Stimulated activated naive CD4-positive, alpha-beta T cell (primary cell): Measurements from ENCODE around the gene SENP1.

Experiments used
- DNase-seq, 6 experiments: peaks; one replicate each; lab custom pipeline; 2025; lab: John Stamatoyannopoulos, UW

Gene SENP1

DNA sequence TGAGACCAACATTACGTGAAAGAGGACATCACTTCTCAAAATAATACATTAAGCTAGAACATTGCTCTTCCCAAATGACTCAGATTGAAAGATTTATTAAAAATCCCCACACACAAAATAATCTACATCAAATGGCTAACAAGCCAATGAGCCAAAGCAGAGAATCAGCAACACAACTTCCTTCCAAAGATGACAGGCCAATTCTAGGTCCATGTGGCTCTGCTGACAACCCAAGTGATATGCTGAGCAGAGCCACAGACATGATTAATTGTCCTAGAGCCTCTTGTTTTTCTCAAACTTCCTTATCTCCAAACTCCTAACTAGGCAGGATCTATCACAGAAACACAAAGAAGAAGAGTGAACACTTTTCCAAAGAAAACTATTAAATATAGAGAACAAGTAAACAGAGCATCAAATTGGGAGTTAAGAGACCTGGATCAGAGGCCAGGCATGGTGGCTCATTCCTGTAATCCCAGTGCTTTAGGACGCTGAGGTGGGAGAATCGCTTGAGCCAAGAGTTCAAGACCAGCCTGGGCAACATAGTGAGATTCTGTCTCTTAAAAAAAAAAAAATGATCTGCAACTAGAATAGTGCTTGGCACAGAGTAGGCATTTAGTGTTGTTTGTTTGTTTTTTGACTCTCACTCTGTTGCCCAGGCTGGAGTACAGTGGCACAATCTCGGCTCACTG, 38.5 kb downstream of the SENP1 start:
- DNase-seq: no peak

DNA sequence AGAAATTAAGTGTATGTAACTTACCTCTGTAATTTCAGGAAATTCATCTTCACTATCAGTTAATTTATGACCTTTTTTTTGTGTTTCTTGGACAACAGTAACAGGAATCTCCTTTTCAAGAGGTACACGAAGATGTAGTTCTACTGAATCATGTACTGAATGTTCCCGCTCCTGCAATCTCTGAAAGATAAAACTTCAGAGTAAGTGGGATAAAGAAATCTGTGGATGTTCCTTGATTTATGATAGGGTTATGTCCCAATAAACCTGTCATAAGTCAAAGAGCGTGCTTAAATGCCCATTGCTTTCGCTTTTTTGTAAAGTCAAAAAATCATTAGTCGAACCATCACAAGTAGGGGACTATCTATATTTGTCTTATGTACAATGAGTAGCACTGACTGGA, 40.8 kb downstream of the SENP1 start:
- DNase-seq: no peak

DNA sequence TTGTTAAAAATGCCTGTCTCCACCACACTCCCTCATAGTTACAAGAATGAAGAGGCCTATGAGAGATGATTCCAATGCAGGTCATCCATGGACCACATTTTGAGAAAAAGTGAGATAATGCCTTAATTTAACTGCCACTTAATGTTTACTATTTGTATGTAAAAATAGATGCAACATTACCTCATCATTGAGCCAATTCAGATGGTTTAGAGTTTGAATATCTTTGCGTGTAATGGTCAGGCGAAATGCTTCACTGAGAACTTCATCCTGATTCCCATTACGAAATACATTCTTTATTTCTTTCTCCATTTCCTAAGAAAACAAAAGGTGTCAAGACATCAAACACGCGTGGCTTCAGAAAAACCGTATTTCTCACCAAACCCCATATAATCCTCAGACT, 42.3 kb downstream of the SENP1 start:
- no peak for DNase-seq

DNA sequence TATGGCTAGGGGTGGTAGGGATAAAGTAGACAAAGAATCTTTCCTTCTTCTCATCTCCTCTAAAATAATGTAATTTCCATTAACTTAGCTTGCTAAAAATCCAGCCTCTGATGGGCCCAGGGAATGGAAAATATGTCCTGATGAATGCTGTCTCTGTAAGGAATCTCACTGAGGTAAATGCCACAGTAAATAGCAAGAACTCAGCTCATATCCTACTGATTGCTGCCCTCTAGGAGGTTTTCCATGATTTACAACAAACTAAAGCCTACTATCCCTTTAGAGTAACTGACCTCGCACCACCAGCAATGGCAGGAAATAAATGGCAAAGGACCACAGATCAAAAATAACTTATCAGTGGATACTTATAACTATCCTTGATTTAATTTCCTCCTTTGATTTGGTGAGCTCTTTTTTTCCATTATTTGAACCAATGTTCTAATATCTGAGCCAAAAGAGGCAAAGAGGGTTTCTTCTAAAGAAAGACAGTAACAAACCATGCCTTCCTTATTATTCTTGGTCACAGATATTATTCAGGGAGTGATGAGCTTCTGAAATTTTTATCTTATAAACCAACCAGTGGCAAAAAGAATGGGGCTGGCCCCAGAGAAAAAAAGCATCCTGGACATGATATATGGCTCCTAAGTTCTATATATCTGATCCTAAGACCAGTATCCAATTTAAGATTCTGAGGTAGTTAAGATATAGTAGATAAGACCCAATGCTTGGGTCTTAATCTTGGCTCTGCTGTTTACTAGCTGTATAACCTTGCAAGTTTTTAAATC, 43.8 kb downstream of the SENP1 start:
- no peak for DNase-seq

DNA sequence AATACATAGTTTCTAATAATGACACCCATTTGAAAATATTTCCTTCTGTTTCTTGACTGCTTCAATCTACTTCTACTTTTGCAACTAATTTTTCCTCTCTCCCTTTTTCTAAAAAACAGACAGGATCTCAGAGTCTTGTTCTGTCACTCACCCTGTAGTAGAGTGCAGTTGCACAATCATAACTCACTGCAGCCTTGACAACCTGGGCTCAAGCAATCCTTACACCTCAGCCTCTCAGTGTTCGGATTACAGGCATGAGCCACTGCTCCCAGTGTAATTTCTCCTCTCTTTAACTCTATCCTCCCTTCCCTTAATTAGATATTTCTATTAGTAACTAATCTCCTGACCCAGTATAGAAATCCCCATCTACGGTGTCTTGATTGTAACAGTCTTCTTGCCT, 45.4 kb downstream of the SENP1 start:
- no peak for DNase-seq

DNA sequence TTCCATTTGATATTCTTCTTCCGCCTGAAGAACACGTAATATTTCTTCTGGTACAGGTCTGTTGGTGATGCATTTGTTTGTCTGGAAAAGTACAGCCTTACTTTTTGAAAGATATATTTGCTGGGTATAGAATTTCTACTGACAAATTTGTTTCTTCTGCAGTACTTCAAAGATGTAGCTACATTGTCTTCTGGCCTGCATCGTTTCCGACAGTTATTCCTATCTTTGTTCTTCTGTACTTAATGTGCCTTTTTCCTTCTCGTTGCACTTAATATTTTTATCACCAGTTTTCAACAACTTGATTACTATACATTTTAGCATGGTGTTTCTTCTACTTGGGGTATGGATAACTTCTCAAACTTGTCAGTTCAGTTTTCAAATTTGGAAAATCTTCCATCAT, 47.1 kb downstream of the SENP1 start:
- DNase-seq: no peak

DNA sequence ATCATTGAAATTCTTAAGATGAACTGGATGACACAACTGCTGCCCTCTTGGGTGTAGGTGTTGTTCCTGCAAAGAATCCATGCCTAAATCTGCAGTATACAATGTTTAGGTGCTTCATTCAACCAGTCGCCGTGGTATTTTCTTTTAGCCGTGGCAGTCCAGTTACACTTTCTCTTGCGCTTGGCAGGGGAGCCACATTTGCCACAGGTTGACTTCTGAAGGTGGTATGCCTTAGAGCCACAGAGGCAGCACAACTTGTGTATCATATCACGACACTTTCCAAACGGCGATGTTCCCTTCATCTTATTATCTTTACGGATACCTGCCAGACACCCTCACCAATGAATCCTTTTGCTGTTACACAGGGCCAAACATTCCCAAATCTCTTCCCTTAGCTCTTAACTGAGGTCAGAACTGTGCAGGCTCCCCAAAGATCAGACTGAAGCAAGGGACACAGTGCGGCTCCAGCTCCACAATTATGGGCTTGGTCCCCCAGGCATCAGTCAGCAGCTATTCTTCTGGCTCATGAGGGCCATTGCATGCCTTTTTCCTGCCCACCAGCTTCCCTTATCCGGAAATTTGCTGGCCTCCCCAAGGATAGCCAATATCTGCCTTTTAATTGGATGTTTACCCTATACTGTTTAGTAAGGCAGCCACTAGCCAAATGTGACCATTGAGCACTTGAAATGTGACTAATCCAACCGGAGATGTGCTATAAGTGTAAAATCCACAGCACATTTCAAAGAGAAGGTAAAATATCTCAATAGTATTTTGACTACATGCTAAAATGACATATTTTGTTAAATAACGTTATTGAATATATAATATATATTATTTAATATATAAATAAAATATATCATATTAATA, 50.7 kb downstream of the SENP1 start:
- no peak for DNase-seq

DNA sequence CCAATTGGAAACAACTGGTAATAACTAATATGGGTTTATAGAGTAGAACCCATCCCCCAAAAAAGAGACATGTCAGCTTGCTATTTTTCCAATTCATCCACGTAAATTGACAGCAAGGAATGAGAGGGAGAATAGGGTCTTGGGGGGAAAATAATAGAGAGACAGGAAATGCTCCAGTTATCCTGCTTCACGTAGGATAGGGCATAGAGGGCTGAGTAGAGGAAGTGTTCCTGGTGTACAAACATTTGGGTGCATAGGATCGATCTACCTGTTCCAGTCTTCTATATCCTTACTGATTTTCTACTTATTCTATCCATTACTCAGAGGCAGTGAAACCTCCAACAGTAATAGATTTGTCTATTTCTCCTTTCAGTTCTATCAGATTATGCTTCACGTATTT, 52.0 kb downstream of the SENP1 start:
- no peak for DNase-seq

DNA sequence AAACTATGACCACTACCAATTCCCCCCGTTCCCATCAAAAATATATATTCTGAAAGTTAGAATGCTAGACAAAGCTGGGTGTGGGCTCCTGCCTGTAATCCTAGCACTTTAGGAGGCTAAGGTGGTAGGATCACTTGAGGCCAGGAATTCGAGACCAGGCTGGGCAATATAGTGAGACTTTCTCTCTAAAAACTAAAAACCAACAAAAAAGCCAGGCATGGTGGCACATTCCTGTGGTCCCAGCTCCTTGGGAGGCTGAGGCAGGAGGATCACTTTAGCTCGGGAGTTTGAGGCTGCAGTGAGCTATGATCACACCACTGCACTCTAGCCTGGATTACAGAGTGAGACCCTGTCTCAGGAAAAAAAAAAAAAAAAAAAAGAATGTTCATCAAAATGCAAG, 52.8 kb downstream of the SENP1 start:
- DNase-seq: no peak

DNA sequence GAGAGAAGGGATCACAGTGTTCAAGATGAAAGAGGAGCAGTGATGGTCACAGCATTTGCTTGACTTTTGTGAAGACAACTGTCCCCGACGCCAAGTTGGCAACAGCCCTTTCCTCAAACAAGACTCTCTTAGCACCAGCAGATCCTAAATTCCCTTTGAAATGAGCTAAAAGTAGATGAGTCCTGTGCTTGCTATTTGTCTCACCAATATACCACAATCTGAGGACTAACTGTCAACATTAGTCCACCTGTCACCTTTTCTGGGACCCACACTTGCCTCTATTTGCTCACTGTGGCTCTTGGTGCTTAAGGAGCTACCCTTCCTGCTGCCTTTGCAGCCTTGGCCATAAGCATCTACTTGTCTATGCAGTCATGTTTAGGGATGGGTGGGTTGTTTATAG, 54.2 kb downstream of the SENP1 start:
- no peak for DNase-seq

DNA sequence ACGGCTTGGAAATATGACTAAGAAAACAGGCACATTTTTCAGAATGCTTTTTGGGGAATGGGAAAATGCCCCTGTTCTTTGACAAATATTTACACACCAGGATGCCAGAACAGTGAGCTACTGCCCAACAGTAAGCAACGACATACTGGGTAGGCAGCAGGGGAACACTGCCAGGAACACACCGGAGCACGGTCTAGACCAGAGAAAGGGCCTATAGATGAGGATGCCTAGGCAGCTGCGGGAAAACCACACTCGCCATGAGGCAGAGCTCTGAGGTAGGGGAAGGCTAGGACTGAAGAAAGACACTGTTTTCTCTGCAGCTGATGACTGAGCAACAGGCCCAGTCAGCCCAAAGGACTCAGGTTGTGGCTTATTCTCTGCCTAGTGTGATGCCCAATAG, 55.7 kb downstream of the SENP1 start:
- DNase-seq: no peak

DNA sequence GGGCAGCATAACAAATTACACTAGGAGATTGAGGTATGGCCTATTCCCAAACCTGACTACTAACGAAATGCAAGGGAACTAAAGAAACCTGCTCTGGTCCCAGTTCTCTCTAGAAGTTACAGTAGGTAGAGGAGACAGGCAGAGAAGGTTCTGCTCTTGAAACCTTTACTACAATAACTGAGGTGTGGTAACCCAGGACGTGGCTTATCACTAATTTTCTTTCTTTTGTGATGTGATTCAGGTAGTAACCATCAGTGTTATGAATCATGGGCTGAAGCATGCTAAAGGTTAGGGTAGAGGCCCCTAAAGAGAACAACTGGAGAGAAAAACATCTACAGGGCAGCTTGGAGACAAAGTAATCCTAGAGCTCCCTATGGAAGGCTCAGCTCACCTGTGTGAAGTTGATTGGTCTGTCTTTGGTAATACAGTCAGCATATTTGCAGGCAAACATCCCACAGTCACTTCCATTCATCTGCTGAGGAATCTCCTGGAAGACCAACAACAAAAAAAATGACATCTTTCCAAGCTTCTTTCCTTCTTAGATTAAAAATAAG, 59.8 kb downstream of the SENP1 start:
- DNase-seq: no peak

DNA sequence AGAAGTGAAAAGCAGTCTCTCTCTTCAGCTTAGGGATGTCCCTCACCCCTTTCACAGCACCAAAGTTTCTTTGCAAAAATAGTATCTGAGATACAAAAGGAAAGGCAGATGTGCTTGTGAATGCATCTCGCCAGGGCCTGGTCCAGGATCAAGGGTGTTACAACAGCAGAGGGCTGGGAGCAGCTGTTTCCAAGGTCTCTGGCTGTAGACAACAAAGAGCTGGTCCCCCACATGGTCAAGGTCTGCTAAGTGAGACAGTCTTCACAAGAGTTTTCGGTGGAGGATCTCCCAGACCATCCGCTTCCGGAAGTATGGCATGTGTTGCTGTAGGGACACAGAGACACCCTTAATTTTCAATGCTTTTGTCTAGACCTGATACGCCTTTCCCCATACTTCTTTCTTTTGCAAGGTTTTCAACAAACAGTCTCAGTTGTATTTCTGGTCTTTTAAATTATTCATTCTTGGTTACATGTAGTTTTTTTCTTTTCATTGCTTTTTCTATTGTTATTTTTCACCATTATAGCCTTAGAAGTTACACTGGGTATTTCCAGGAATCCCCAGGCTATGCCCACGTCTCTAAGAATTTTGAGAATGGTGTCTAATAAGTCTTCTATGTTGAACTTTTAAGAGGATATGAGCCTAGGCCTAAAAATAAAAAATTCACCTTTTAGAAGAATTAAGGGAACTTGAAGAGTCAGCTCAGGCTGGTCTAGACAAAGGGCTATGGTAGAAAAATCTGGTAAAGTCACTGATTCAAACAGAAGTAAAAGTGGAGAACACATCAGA, 60.6 kb downstream of the SENP1 start:
- no peak for DNase-seq

DNA sequence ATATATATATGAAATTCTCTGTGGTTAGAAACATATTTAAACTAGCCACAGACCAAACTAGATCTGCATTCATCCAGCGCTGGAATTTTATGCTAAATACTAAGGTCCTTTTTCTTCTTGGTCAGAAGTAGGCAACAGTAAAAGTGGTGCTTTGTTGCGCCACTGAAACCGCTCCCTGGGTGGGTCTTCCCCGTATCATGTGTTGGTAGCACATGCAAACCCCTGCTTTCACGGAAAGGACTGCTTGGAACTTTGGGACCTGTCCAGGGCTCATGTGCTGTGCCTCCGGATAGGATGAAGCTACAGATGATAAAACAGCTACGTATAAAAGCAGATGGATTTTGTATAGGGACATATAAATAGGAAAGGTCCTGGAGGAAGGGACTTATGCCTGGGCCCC, 61.5 kb downstream of the SENP1 start:
- DNase-seq: no peak

DNA sequence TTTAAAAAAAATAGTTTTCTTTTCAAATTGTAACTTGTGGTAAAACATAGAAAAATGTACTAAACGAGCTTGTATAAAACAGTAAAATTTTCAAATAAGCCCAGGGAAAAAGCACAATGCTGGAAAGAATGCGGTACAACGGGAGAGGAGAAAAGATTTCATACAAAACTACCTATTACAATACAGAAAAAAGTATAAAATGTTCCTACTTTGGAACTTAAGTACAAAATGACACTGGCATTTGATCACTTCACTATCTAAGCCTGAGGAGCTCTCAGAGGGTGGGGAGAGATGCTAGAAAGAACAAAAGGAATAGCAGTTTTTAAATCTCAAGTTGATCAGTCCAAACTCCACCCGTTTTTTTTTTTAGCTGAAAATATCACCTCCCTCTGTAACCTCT, 62.1 kb downstream of the SENP1 start:
- DNase-seq: no peak

DNA sequence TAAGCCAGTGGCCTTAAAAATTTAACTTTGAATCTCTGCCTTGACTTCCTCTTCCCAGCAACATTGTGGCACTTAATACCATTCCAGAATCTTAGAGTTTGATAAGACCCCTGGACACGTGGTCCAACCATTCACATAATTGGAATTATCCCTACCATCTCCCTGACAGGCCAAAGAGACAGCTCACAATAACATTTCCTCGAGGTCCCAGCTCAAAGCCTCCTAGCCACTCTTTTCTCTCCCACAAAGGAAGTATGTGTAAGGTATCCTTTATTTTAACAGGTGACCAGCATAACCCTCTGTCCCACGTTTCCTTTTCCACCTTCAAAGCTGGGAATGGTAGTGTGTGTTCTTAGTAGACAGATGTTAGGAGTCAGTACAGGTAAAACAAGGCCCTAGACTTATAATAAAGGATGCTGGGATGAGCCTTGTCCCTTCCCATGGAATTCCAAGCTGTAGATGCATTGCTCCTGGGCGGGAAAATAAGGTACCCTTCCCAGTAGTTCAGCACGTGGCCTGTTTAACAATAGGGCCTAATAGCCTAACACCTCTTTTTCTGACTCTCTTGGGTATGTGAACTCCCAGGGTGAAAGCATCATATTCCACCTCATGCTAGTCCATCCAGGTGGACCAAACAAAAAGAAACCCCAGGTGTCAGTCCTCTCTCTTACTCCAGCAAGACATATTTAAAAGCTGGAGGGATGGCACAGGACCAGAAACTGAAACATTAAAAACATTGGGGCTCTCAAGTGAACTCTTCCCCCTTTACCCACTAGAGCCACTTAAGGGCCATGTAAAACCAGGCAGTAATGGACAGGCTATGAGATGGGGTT, 64.1 kb downstream of the SENP1 start:
- no peak for DNase-seq

DNA sequence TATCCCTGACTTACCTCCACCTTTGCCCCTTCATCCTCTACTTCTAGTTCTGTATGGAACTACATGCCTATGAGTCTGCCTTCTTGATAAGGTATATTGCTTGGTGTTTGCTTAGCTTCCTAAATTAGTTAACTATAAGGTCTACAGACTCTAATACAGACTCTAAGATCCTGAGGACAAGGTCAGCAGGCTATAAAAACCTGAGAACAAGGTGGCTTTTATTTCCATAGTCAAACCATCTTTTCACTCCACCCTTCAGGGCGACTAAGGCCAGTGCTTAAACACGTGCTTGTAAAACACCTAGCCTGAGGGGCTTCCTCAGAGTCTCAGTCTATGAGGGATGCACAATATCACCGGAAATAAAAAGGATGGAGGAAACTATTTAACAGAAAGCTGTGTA, 65.5 kb downstream of the SENP1 start:
- no peak for DNase-seq

DNA sequence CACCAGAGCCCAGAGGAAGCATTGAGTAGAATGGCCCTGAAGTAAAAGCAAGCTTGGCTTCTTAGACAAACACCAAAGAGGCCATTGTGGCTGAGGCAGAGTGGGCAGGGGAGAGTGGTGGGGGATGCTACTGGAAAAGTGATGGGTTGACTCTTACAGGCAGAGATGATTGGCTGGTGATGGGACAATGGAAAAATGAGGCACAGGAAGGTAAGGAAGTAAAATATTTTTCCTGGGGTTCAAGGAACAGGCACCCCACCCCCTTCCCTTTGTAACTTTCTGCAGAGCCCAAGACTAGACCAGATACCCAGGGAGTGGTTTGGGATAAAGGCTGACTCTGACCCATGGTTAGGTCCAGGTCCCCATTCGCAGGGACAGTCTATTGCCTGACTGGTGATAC, 66.7 kb downstream of the SENP1 start:
- no peak for DNase-seq

DNA sequence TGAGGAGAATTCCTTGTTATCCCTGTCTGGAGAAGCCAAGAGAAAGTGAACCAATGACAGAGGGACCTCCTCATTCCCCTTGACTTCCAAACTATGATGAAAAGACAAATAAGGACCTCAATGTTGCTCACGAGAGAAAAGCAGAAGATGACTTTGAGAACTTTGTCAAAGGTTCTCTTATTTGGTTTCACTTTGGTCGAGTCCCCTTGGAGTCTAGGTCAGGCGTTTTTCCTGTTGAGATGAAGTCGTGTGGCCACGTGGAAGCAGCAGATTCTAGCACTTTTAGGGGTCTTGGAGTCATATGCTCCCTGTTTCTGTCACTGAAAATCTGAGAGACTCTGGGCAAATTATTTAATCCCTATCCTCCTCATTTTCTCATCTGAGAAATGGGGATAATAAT, 67.8 kb downstream of the SENP1 start:
- DNase-seq: no peak

DNA sequence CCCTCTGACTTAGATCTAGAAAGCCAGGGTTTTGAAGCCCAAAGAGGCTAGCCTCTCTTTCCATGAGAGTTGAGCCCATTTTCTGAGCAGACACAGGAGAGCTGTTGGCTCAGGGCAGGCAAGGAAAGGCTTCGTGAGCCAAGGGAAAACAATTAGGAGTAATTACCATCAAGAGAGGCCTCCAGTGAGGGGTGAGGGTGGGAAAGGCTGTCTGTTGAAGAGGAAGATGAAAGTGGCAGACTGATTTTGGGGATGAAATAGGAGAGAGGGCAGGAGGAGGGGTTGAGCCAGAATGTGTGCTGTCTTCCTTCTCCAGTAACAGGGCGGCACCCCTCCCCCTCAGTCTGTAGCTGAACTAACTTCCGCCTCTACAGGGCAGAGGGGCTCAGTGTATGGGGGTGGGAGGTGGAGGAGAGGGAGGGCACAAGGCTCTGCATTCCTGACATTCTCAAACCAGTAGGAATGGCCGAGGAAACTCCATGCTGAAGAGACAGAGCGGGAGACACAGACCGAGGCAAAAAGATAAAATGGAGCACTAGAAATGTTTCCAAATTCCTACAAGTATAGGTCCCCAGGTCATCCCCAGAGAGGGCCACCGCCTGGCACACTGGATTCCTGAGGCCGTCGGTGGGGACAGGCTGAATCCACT, 68.5 kb downstream of the SENP1 start:
- DNase-seq: no peak
